ENCODE results near the gene CMTM2. TPM values are rescaled to one million over a fixed set of nuclear protein-coding genes. Genes with fewer than 3 reads are reported as not detected.

Gene CMTM2
- total and polyA plus RNA-seq, 2 donors (not counting 1 experiment from before 2014, with no cell fraction given): not detected

- Histone ChIP-seq H3K4me1 (ENCODE audit: control insufficient read depth in 2 of 2, insufficient read depth in 2 of 2, low read length in 2 of 2) (no peaks in the 10 kb centered on the region), H3K79me2 (ENCODE audit: control insufficient read depth, insufficient read depth, low read length) (no peaks in the 10 kb centered on the region), H3K4me3 (ENCODE audit: control extremely low read depth in 1 of 5, extremely low read depth in 1 of 5, insufficient read depth in 1 of 5, low read depth in 2 of 5, low read length in 4 of 5) (no peak overlapping the region), H3K9ac (ENCODE audit: low read length) (no peak overlapping the region), H3K27me3 (replicated peaks in 1 of 4; ENCODE audit: control extremely low read depth in 1 of 4, control insufficient read depth in 3 of 4, insufficient read depth in 4 of 4, low read length in 3 of 4) (peaks cover 0 to 9% (median 5%) of the 10 kb centered on the region in 4 experiments), H3K27ac (ENCODE audit: low read length in 2 of 2) (no peak overlapping the region), H4K20me1 (ENCODE audit: control insufficient read depth, insufficient read depth, low read length, poor library complexity, severe bottlenecking) (no peaks in the 10 kb centered on the region), H3K36me3 (replicated peaks in 1 of 2; ENCODE audit: control extremely low read depth in 1 of 2, control insufficient read depth in 1 of 2, extremely low read depth in 1 of 2, insufficient read depth in 2 of 2, low read length in 1 of 2) (no peaks in the 10 kb centered on the region), H3K9me3 (ENCODE audit: control extremely low read depth in 1 of 3, control insufficient read depth in 2 of 3, insufficient read depth in 1 of 3, low read length in 2 of 3) (no peaks in the 10 kb centered on the region), H3K4me2 (replicated peaks; ENCODE audit: low read depth, low read length, poor library complexity, severe bottlenecking) (no peak overlapping the region), H2AFZ (ENCODE audit: insufficient read depth, low read depth, low read length, poor library complexity, severe bottlenecking) (no peak overlapping the region)
- ChIA-PET POLR2A (no interaction called here), CTCF (interaction anchor here (0.9 to 1.3 kb wide), 2 partner anchors 11 to 143 kb away, joined by 3 to 4 read pairs; no protein-coding TSS in a partner anchor)
- ATAC-seq (ENCODE audit: low read depth): no peak
- H3K27ac Mint-ChIP-seq: no peak overlapping the region
- intact Hi-C loops (cut with micrococcal nuclease): no loop called here
- H3K4me3 Mint-ChIP-seq: no peak overlapping the region
- WGBS (ENCODE audit: insufficient coverage): 80% methylated on average over 2 of the region's 12 CpGs
- TF ChIP-seq CTCF (IDR thresholded peaks at IDR 0.05) (no peak), EZH2 (IDR thresholded peaks at IDR 0.05; ENCODE audit: borderline replicate concordance, insufficient read depth, low read depth, low read length, poor library complexity, severe bottlenecking) (no peak)
- no peak for DNase-seq
- H3K4me1 Mint-ChIP-seq: no peaks in the 10 kb centered on the region
- H3K27me3 Mint-ChIP-seq: peaks cover 44% of the 10 kb centered on the region
- no peaks in the 10 kb centered on the region for H3K9me3 Mint-ChIP-seq (ENCODE audit: insufficient read depth)
These were observed 40.5 kb downstream of the CMTM2 start for GRCh38 chr16:66619534-66620428.

GRCh38 chr16:66620429-66620795 lies 41.1 kb downstream of the CMTM2 start:
- no peaks in the 10 kb centered on the region for H3K4me1 ChIP-seq (ENCODE audit: control insufficient read depth in 2 of 2, insufficient read depth in 2 of 2, low read length in 2 of 2)
- no peak overlapping the region for H2AFZ ChIP-seq (ENCODE audit: insufficient read depth, low read depth, low read length, poor library complexity, severe bottlenecking)
- peaks cover 0 to 9% (median 5%) of the 10 kb centered on the region in 4 experiments for H3K27me3 ChIP-seq (replicated peaks in 1 of 4; ENCODE audit: control extremely low read depth in 1 of 4, control insufficient read depth in 3 of 4, insufficient read depth in 4 of 4, low read length in 3 of 4)
- ChIA-PET CTCF (interaction anchor here (0.9 to 1.3 kb wide), 2 partner anchors 12 to 143 kb away, joined by 3 to 4 read pairs; no protein-coding TSS in a partner anchor), POLR2A (no interaction called here)
- ATAC-seq (ENCODE audit: low read depth) (no peak), DNase-seq (no peak)
- TF ChIP-seq EZH2 (IDR thresholded peaks at IDR 0.05; ENCODE audit: borderline replicate concordance, insufficient read depth, low read depth, low read length, poor library complexity, severe bottlenecking) (no peak), CTCF (IDR thresholded peaks at IDR 0.05) (no peak)
- H3K27ac ChIP-seq (ENCODE audit: low read length in 2 of 2): no peak overlapping the region
- Mint-ChIP-seq H3K4me1 (no peaks in the 10 kb centered on the region), H3K9me3 (ENCODE audit: insufficient read depth) (no peaks in the 10 kb centered on the region), H3K4me3 (no peak overlapping the region), H3K27me3 (peaks cover 44% of the 10 kb centered on the region), H3K27ac (no peak overlapping the region)
- H3K4me3 ChIP-seq (ENCODE audit: control extremely low read depth in 1 of 5, extremely low read depth in 1 of 5, insufficient read depth in 1 of 5, low read depth in 2 of 5, low read length in 4 of 5): no peak overlapping the region
- no peak overlapping the region for H3K4me2 ChIP-seq (replicated peaks; ENCODE audit: low read depth, low read length, poor library complexity, severe bottlenecking)
- H3K36me3 ChIP-seq (replicated peaks in 1 of 2; ENCODE audit: control extremely low read depth in 1 of 2, control insufficient read depth in 1 of 2, extremely low read depth in 1 of 2, insufficient read depth in 2 of 2, low read length in 1 of 2): no peaks in the 10 kb centered on the region
- H3K9me3 ChIP-seq (ENCODE audit: control extremely low read depth in 1 of 3, control insufficient read depth in 2 of 3, insufficient read depth in 1 of 3, low read length in 2 of 3): no peaks in the 10 kb centered on the region
- no peaks in the 10 kb centered on the region for H4K20me1 ChIP-seq (ENCODE audit: control insufficient read depth, insufficient read depth, low read length, poor library complexity, severe bottlenecking)
- no peaks in the 10 kb centered on the region for H3K79me2 ChIP-seq (ENCODE audit: control insufficient read depth, insufficient read depth, low read length)
- intact Hi-C loops (cut with micrococcal nuclease): no loop called here
- H3K9ac ChIP-seq (ENCODE audit: low read length): no peak overlapping the region
- WGBS (ENCODE audit: insufficient coverage): 93% methylated on average over 7 of the region's 8 CpGs

Data from B cell (primary cell).